HG03103 (cell line): Measurements from ENCODE around the gene CACNA1C.

Experiments
- ATAC-seq: cut with Tn5 transposase; IDR thresholded peaks from one replicate; pipeline ENCODE4 v1.9.1; 2021; ENCODE audit warnings: low read depth; ENCODE audit not compliant: unreplicated experiment

Gene CACNA1C

GRCh38 chr12:2457215-2457932 is 404.6 kb downstream of the CACNA1C start:
- ATAC-seq, result no peak

DNA sequence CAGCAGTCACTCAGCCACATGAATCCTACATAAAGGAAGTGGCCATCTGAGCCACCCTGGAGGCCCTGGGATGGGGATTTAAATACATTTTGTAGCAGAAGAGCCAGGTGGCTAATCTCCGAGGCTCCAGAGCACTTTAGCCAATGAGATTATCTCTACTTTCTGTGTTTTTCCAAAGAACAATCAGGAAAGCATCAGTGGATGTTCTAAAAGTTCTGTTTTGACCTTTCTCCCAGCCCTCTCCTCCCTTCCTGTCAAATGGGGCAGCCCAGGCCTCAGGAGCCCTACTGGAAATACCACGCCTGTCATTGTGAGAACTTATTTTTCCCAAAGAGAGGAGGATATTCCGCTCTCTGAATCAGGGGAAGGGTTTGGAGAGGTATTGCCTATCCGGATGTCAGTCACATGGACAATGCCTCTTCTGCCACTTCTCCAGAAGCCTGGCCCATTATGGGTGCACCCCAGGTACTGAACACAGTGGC is 405.2 kb downstream of the CACNA1C start:
- ATAC-seq, result no peak

GRCh38 chr12:2460051-2460670 is 407.4 kb downstream of the CACNA1C start:
- no peak for ATAC-seq

- no peak for ATAC-seq
Measured at GRCh38 chr12:2461046-2461445, 408.3 kb downstream of the CACNA1C start.

DNA sequence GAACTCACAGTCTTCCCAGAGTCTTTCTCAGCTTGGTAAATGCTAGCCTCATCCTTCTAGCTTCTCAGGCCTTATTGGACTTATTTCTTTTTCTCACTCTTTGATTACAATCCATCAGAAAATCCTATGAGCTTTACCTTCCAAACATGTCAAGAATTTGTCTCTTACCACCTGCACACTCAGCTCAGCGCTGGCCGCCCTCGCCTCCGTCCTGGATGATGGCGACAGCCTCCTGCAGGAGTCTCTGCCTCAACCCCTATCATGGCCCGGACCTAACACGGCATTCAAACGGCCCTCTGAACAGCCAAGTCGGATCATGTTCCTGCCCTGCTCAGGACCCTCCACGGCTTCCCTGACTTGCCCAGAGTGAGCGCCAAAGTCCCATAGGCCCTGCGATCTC is 408.9 kb downstream of the CACNA1C start:
- ATAC-seq, result no peak

DNA sequence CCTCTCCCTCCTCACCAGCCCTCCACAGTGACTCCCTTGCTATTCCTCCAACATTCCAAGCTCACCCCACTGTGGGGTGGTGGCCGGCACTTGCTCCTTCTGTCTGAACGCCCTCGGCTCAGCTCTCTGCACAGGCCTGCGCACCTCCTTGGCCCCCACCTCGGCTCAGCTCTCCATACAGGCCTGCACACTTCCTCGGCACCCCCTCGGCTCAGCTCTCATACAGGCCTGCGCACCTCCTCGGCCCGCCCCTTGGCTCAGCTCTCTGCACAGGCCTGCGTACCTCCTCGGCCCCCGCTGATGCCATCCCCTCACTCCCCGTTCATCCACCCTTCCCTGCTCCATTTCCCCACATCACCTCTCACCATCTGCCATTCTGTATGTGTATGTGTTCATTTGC is 409.3 kb downstream of the CACNA1C start:
- no peak for ATAC-seq

- ATAC-seq, result no peak
Measured at GRCh38 chr12:2463719-2464118, 410.9 kb downstream of the CACNA1C start.

DNA sequence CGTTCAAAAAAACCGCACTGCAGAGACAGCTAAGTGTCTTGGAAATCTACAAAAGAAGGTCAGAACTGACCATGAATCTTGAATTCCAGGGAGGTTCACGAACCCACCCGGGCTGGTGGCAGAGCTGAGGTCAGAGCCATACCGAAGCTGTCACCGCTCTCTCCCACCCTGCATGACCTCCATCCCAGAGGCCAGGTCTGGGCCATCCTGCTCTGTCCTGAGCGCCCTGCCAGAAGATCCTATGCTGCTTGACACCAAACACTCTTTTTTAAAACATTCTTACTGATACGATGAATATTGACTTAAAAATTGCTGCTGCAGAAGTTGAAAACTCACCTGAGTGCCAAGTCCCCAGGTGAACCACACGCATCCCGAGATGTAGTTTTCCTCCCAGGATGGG is 412.9 kb downstream of the CACNA1C start:
- no peak for ATAC-seq

DNA sequence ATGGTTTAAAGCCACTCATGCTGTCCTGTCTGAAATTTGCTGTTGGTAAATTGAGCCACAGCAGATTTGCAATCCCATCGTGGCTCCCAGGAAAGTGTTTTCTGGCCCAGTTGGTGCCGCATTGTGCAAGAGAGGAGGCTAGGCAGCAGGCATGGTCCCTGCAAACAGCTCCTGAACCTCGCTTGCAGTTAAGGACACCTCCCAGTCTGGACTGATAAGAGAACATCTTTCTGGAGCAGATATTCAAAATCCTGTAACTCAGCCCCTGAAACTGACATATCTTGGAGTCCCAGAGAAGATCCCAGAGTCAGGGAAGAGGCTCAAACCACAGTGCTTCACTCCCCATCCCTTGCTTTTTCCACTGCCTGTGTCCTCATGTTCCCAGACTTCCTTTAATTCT is 413.4 kb downstream of the CACNA1C start:
- ATAC-seq, result no peak

- no peak for ATAC-seq
Measured at GRCh38 chr12:2467447-2468195, 414.8 kb downstream of the CACNA1C start.

- ATAC-seq, result no peak
Measured at GRCh38 chr12:2475984-2476383, 423.2 kb downstream of the CACNA1C start.

DNA sequence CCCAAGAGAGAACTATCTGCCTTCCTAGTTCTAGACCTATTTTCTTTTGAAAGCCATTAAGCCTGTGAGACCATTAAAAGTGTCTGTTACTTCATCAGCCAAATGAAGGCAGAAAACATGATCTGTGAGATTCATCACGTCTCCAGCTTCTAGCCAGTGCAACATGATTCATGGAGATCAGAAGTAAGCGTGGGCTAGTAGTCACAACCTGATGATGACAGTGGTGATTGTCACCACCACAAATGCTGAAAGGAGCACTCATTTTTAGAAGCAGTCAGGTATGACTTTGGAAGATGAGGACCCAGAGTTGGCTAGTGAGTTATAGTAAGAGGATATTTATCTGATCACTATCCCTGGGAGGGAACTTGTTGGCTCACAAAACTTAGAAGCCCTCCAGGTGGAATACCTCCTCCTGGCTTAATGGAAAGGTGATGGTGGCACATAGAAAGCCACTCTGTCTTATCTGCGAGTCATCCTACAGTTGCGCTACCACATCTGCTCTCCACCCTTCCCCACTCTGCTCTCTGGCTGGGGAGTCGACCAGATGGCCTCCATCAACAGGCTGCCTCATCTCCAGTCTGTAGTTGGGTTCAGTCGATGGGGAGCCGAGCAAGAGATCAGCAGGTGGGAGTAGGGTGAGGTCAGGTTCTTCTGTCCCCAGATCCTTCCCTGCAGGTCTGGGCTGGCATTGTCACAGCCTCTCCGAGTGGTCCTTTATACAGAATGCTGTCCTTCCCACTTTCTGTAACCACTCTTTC is 424.4 kb downstream of the CACNA1C start:
- no peak for ATAC-seq

- ATAC-seq, result no peak
Measured at GRCh38 chr12:2479851-2480535, 427.2 kb downstream of the CACNA1C start.

GRCh38 chr12:2481346-2481745 is 428.6 kb downstream of the CACNA1C start:
- no peak for ATAC-seq

DNA sequence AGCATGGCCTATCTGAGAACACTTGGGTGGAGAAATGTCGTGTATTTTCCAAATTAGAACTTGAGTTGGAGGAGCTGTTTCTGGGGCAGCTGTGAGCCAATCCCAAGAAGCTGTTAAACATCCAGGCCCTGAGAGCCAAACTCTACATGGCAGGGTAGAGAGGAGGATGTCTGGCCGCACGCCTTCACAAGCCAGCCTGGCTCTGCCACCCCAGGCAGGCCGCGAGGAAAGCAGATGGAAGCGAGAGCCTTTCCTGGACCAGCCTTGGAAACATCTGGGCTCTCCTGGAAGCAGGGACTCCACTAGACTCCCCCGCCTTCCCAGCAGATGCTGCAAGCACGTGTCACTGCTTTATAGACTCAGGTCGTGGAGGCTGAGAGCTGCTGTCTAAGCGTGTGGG is 429.2 kb downstream of the CACNA1C start:
- no peak for ATAC-seq

DNA sequence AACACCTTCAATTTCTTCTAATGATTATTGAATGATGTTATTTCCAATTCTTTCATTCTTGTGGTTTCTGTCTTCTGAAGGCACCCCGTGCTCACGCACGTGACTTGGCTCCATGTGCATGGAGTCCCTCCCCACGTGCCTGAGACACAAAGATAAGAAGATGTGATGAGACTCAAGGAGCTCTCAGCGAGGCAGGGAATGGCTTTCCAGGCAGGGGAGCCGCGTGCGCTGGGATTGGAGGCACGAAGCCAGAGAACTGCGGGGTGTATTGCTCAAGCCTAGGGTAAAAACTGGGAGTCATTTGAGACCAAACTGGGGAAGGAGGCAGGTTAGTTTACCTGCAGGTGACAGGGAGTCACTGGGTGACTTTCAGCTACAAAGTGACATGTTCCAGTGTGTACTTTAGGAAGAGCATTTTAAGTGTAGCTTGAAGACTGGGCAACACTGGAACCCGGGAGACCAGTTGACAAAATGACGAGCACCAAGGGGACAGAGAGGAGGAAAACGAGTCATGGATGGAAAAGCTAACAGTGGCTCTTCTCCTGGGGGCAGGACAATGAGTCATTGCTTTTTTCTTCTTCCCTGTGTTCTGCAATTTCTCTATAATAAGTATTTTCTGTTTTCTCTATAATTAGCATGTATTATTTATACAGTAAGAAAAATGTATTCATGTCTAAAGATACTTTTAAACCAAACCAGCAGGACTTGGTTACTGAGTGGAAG is 430.3 kb downstream of the CACNA1C start:
- no peak for ATAC-seq

DNA sequence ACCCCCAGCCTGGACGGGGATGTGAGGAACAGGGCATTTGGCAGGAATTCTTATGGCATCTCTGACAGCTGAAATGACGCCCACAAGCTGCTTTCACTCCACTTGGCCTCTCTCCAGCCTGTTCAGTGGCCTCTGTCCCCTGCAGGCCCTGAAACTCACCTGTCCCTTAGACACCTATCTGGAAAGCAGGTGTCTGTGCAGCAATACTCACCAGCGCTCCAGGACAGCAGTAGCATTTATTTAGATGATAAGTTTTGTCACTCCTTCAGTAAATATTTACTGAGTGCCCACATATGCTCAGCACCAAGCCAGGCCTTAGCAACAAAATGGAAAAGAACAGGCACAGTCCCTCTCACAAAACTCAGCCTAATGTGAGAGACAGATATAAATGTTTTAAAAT is 430.9 kb downstream of the CACNA1C start:
- ATAC-seq, result no peak

DNA sequence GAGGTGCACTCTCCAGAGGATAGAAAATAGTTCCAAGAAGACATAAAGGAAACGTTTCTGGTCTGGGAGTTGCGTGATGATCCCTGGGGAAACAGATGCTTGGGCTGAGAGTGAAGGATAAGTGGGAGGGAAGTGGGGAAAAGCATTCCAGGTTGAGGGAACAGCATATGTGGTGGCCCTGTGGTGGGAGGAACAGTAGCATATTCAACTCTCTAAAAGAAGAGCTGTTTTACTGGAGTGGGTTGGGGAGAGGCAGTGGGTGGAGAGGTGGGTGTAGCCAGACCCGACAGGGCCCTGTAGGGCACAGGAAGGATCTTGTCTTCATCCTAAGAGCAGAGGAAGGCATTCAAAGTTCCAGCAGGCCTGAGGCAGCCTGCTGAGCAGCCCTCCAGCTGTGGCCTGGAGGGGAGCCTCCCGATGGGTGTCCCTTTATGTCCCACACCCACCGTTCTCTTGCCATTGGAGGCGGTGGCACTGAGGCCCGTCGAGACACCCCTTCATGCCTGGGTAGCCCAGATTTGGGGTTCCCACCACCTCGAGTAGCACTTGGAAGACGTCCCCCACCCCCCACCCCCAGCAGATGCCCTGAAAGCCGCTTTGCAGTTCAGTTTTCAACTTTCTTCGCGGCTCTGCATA is 431.5 kb downstream of the CACNA1C start:
- no peak for ATAC-seq

GRCh38 chr12:2485681-2486080 is 432.9 kb downstream of the CACNA1C start:
- no peak for ATAC-seq
